HG02885 (cell line): ENCODE results near the gene DMPK.
"Not testable (repeated sequence)": the region's sequence is repeated elsewhere in the genome, so short reads cannot be mapped to it uniquely, and the experiment has no call there.

Source experiments
- ATAC-seq: cut with Tn5 transposase; IDR thresholded peaks from one replicate; pipeline ENCODE4 v1.9.1; 2021; ENCODE audit warnings: mild to moderate bottlenecking; ENCODE audit not compliant: unreplicated experiment, poor library complexity

The DMPK gene

DNA sequence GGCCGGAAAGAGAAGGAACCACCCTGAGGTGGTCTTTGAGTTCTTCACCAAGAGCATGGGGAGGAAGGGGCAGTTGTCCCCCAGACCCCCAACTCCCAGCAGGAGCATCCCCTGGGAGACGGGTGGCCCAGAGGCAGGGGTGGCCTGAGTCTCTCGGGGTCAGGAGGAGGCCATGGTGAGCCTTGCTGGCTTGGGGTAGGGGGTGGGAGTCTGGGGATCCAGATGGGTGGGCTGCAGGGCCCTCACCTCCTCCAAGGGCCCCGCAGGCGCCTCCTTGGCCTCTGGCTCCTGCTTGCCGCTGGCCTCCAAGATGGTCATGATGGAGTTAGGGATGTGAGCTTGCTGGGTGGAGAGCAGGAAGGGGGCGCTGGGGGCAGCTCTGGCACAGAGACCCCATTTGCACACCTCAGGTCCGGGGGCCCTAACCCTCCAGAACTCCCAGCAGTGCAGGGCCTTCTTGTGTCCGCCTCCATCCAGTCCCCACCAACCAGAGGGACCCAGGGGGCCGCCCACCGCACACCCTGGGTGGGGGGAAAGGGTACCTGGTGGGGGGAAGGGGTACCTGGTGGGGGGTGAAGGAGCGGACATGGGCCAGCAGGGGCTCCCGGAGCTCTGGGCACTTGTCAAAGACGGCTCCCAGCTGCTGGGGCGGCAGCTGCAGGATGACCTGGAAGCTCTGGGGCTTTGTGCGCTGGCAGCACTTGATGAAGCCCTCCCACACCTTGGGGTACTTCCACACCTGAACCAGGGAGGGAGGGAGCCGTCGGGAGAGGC is 34.1 kb upstream of the DMPK start:
- no peak for ATAC-seq

DNA sequence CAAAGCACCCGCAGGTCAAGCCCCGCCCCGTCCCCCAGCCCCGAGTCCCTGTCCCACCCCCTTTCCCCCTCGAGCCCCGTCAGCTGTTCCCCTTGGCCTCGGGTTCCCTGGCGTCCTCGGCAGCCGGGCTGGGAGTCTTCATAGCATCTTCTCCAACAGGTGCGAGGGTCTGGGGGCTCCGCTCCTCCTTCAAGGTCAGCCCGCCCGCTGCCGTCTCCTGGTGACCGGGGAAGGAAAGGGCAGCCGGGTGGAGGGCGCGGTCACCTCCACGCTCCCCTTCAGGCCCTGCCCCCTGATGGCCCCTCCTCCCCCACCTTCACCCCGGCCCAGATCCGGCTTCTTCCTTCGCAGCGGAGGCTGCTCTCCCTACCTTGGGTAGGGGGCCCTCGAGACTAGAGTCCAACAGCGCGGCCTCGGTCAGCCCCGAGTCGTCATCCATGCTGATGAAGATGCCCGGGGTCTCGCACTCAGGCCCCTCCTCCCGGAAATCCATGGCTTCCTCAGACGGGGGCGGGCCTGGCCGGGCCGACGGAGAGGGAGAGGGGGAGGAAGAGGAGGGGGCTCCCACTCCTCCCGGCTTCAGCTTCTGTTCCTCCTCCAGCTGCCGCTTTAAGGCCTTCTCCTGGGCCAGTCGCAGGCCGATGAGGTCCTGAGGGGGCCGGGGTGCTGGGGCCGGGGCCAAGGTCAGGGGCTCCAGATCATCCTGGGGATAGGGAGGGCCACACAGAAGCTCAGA is 33.4 kb upstream of the DMPK start:
- ATAC-seq, result no peak

DNA sequence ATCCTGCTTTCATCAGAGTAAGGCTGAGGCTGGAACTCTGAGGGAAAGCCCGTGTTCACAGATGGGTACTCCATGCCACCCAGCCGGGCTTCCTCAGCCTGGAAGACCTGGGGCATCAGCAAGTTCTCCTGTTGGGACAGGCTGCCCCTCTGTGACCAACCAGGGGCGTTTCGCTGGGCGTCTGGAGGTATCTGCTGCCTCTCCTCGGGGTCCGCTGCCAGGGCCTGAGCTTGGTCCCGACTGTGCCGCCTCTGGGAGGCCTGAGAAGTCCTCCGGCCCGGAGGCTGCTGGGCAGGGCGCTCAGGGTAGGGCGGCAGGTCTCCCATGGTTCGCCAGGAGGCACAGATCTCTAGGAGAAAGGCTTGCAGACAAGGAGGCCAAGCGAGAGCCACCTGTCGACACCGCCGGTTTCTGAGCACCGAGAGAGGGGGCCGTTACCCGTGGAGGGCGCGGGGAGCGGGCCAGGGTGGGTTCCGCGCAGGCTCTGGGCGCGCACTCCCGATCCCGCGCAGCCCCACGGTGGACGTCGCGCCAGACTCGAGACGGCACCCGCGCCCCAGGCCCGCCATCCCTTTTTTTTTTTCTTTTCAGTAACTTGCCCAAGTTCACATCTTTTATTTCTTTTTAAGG is 32.7 kb upstream of the DMPK start, which contains the start of gene RSPH6A:
Gene RSPH6A (minus strand): TSS at position 458 of the 630 bp plus-strand sequence. CDS start 132 bp downstream, at position 326.
- no peak for ATAC-seq

- ATAC-seq, result no peak
Measured at GRCh38 chr19:45814166-45814780, 32.0 kb upstream of the DMPK start.

DNA sequence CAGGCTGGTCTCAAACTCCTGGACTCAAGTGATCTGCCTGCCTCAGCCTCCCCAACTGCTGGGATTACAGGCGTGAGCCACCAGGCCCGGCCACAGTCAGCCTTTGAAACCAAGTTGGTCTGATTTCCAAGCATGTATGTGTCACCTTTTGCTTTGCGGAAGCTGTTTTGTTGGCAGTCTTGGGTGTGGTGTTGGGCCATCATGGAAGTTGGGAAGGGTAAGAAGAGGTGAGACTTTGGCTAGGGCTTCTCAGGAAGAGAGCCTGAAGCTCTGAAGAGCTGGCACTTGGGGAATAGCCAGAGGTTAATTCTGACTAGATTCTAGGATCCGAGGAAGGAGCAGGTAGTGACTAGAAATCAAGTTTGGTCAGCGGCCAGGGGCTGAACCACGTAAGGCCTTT is 30.0 kb upstream of the DMPK start:
- no peak for ATAC-seq

DNA sequence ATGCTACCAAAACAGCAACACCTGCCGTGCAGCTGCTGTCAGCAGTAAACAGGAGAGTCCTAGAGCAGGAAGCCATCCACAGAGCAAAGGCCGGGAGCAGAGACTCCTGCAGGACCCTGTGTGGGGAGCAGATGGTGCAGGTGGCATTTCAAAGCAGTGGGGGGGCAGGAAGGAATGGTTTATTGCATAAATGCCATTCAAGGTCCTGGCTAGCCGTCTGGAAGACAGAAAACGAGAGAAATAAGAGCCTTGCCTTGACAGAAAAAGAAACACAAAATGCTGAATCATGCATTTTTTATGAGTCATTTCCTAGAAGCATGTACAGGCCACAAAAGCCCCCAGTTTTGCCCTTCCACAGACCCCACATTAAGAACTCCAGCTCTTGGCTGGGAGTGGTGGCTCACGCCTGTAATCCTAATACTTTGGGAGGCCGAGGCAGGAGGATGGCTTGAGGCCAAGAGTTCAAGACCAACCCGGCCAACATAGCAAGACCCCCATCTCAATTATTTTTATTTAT is 27.4 kb upstream of the DMPK start:
- ATAC-seq, result no peak

- ATAC-seq, result no peak
Measured at GRCh38 chr19:45805719-45806118, 23.4 kb upstream of the DMPK start.

DNA sequence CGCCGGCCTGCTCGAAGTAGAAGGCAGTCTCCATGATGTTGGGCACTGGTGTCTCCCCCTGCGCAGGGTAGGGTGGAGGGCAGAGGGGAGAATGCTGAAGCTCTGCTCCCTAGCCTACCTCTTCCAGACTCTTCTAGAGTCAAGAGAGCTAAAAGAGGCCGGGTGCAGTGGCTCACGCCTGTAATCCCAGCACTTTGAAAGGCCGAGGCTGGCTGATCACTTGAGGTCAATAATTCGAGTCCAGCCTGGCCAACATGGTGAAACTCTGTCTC is 22.6 kb upstream of the DMPK start:
- no peak for ATAC-seq

DNA sequence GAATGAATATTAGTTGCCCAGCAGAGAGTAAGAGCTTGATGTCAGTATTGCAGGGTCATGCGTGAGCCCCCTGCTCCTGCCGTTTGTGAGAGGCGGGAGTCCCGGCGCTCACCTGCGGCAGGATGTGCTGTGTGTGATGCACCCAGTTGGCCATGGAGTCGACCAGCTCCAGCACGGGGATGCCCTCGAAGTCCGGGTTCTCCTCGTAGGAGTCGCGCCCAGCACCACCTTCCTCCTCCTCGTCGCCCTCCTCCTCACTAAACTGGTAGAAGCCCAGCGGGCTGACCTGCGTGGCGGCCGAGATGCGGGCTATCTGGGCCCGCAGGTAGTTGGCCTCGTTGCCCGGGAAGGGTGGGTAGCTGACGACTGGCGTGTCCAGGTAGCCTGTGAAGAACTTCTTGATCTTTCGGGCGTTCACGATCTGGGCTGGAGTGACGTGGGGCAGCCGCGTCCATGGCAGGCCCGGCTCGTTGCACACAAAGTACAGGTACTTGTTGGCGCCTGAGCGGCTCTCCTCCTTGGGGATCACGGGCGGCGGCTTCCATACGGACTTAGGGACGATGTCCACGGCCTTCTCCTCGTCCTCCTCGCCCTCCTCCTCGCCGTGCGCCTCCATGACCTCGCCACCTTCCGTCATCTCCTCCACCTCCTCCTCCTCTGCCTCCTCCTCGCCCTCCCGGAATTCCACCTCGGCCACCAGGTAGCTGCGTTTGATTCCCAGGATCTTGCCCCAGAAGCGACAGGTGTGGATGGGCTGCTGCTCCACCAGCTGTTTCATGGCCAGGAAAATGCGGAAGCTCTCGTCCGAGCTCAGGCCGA is 22.1 kb upstream of the DMPK start:
- ATAC-seq, result no peak

DNA sequence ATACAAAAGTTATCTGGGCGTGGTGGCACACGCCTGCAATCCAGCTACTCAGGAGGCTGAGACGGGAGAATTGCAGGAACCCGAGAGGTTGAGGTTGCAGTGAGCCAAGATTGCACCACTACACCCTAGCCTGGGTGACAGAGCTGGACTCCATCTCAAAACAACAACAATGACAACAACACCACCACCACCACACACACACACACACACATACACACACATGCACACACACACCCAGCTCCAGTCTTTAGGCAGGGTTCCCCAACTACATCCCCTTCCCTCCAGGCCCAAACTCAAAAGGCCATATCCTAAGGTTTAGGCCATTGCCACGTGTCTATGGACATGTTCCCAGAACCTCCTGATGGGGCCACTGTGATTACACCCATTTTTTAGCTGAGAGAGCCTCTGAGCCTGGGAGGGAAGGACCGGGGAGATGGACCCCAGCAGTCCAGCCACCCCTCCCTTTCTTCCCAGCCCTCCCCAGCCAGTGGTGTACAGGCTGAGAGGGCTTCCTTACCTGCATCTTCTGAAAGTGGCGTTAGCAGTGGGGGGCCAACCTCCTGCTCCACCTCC is 19.4 kb upstream of the DMPK start:
- ATAC-seq, result no peak

GRCh38 chr19:45800070-45800553 is 17.8 kb upstream of the DMPK start:
- ATAC-seq, result no peak

GRCh38 chr19:45799541-45799940 is 17.3 kb upstream of the DMPK start:
- not testable (repeated sequence) for ATAC-seq

DNA sequence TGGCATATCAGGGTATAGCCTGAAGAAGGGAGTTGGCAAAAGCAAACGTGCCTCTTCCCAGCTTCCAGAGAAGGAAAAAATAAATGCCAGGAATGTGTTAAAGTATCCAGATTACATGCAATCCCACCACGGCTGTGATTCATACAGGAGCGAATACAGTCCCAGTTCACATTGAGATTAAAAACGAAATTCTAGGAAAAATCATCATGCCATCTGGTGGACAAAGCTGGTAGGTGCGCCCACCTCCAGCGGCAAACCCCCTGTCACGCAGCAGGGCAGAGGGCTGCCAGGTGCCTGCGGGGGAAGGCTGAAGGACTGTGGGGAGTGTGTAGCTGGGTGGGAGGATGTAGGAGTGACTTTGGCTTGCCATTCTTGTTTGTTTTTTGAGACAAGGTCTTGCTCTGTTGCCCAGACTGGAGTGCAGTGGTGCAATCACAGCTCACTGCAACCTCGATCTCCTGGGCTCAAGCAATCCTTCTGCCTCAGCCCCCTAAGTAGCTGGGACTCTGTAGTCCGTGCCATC is 16.8 kb upstream of the DMPK start:
- ATAC-seq, result no peak

GRCh38 chr19:45794627-45795026 is 12.3 kb upstream of the DMPK start:
- no peak for ATAC-seq

GRCh38 chr19:45793876-45794275 is 11.6 kb upstream of the DMPK start:
- no peak for ATAC-seq

DNA sequence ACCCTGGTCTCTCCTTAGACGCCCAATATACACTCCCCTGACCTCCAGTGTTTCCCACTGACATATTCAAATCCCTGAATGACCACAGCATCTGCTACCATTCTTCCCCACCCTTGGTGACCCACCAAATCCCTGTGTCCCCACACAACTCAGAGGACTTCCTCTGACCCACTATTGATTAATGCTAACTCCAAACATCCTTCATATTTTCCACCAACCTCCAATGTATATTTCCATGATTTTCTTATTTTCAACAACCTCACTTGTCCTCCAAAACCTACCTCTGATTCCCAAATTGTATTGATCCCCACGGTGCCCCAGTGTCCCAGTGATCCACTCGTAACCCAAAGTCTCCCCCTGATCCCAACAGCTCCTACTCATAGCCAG is 10.9 kb upstream of the DMPK start:
- ATAC-seq, result no peak

- peak; percentile 92 for ATAC-seq
Measured at GRCh38 chr19:45792470-45793177, 10.3 kb upstream of the DMPK start, which contains the start of gene DMWD. DMWD (minus strand) TSS chr19:45792845; CDS start chr19:45792756, 89 bp downstream.

DNA sequence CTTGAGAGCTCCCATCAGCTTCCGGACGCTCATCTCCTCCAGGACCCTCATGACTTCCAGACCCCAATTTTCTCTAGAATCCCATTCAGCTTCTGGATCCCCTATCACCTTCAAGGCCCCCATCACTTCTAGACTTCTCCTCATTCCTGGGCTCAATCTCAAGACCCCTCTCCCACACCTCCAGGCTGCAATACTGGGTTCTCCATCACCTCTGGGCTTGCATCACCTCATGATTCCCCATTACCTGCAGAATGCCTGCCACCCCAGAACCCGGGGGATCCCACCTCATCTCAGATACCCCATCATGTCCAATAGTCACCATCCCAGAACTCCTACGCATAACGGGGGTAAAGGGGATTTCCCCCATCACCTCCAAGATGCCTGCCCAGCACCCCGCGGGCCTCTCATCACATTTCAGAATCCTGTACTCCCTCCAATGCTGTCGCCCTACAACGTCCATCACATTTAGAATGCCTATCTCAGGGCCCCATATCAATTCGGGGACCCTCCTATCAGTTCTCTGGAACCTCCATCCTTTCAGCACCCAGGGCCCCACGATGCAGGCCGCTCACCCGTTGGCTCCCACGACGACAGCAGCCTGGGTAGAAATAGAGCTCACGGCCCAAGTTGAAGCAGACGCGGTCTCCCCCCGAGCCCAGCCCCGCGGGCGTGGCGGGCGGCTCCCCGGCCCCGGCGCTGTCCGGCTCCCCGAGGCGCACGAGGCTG is 9.6 kb upstream of the DMPK start:
- no peak for ATAC-seq
